AG04449 (cell line): Measurements from ENCODE around the gene ANXA6.
"Not testable (repeated sequence)": the region's sequence is repeated elsewhere in the genome, so short reads cannot be mapped to it uniquely, and the experiment has no call there.

Experiments
- CTCF ChIA-PET: fragments of 350-600 bp; formaldehyde crosslinking; extraction: SDS; loops from one replicate; lab custom pipeline; 2021; ENCODE audit warnings: antibody characterized with exemption; lab: Yijun Ruan, JAX
- POLR2A ChIA-PET: fragments of 400-600, 350-600 bp; formaldehyde crosslinking; extraction: SDS; loops from one replicate; lab custom pipeline; 2020; ENCODE audit warnings: antibody characterized with exemption, inconsistent platforms; lab: Yijun Ruan, JAX
- DNase-seq: peaks from one replicate; pipeline ENCODE4 v3.0.0-alpha.2; 2010; ENCODE audit warnings: low read depth, low spot score
- H3K4me3 ChIP-seq: 2 replicates; pipeline ENCODE4 v1.5.1; 2011; ENCODE audit warnings: low read depth, mild to moderate bottlenecking, control low read depth, low read length
- CTCF ChIP-seq: IDR thresholded peaks from one replicate; pipeline ENCODE4 v1.5.1; 2011; ENCODE audit warnings: mild to moderate bottlenecking, moderate library complexity, low read length, control low read depth, inconsistent platforms; ENCODE audit not compliant: insufficient read depth; ENCODE audit errors: missing control alignments

The ANXA6 gene

DNA sequence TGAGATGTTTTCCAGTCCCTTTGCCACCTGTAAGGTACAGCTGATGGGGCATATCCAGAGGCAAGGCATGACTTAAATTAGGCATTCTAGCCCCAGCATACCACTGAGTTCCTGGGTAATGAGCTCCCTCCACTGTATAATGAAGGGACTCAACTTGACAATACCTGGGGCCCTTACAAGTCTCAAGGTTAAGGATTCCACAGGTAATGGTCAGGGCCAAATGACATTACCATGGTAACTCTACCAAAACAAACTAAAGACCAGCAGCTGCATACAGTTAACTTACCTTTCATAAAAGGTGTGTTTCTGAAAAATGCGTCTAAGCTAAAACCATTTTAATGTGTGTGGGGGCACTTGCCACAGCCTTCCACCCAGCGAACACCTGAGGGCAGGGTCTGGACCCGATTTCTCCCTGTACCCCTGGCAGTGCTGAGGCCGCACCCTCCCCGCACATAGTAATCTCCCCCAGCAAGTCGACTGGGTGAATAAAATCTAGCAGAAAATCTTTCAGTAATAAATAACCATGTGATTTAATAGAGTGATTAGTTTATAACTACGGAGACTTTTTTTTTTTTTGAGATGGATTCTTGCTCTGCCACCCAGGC, 42.1 kb upstream of the ANXA6 start:
- H3K4me3 ChIP-seq = no peak overlapping the region
- ChIA-PET POLR2A (no interaction called here), CTCF (interaction anchor here (1.2 kb wide), 1 partner anchor 14 kb away, joined by 4 read pairs; no protein-coding TSS in a partner anchor)
- no peak for TF ChIP-seq CTCF
- DNase-seq = no peak

- no peak for TF ChIP-seq CTCF
- CTCF ChIA-PET = interaction anchor here (1.2 kb wide), 1 partner anchor 15 kb away, joined by 4 read pairs; no protein-coding TSS in a partner anchor
- no peak overlapping the region for H3K4me3 ChIP-seq
- no peak for DNase-seq
- POLR2A ChIA-PET = no interaction called here
Observed at GRCh38 chr5:151198861-151199260, 41.3 kb upstream of the ANXA6 start.

GRCh38 chr5:151197291-151197600, 39.7 kb upstream of the ANXA6 start:
- DNase-seq, CTCF ChIA-PET, POLR2A ChIA-PET, H3K4me3 ChIP-seq: not testable (repeated sequence)

- ChIA-PET POLR2A (no interaction called here), CTCF (no interaction called here)
- no peak for DNase-seq
Observed at GRCh38 chr5:151196556-151197290, 39.1 kb upstream of the ANXA6 start.

GRCh38 chr5:151195622-151196021, 38.0 kb upstream of the ANXA6 start:
- ChIA-PET POLR2A (no interaction called here), CTCF (no interaction called here)
- no peak for TF ChIP-seq CTCF
- no peak overlapping the region for H3K4me3 ChIP-seq
- DNase-seq = no peak

More at GRCh38 chr5:151196556-151197290, 39.1 kb upstream of the ANXA6 start:
- no peak for TF ChIP-seq CTCF
- H3K4me3 ChIP-seq = no peak overlapping the region

GRCh38 chr5:151192626-151193025, 35.0 kb upstream of the ANXA6 start:
- TF ChIP-seq CTCF = no peak
- DNase-seq = no peak
- ChIA-PET POLR2A (no interaction called here), CTCF (interaction anchor here (2.2 kb wide), 1 partner anchor 28 kb away, joined by 7 read pairs; no protein-coding TSS in a partner anchor)
- H3K4me3 ChIP-seq = no peak overlapping the region
